CD14-positive monocyte (primary cell): ENCODE results near the gene MCM10. TPM values are rescaled to one million over a fixed set of nuclear protein-coding genes. Genes with fewer than 3 reads are reported as not detected.
A peak's percentile ranks its signal among the peaks of the same experiment; 100 is the strongest.

Source experiments
- DNase-seq, 3 donors: peaks; one replicate each; pipeline ENCODE4 v3.0.0-alpha.2; 2011 to 2022
- H2AFZ ChIP-seq: 2 replicates; pipeline ENCODE4 v1.6.0; 2012; ENCODE audit warnings: mild to moderate bottlenecking, low read depth, low read length, inconsistent platforms; ENCODE audit not compliant: insufficient read depth, poor library complexity, severe bottlenecking
- H3K27ac ChIP-seq, 2 donors: 1 replicate in 1 of 2; 2 replicates in 1 of 2; pipeline ENCODE4 v1.5.1; 2012 to 2013; ENCODE audit warnings: low read length in 2 of 2, control low read depth in 1 of 2, inconsistent platforms in 1 of 2, low read depth in 1 of 2, mild to moderate bottlenecking in 1 of 2
- H3K27me3 ChIP-seq, 2 donors: one replicate each; pipeline versions ENCODE4 v1.6.0 to v1.6.1; 2011 to 2013; ENCODE audit warnings: low read length in 2 of 2; ENCODE audit not compliant: control insufficient read depth in 2 of 2, insufficient read depth in 2 of 2
- H3K36me3 ChIP-seq, 2 donors: replicated peaks in 1 of 2; 1 replicate in 1 of 2; 2 replicates in 1 of 2; pipeline versions ENCODE4 v1.5.1 to v1.6.1; 2012 to 2013; ENCODE audit warnings: low read length in 2 of 2, control low read depth in 1 of 2, inconsistent platforms in 1 of 2, mild to moderate bottlenecking in 1 of 2; ENCODE audit not compliant: insufficient read depth in 2 of 2, control insufficient read depth in 1 of 2
- H3K4me1 ChIP-seq, 2 donors: 1 replicate in 1 of 2; 2 replicates in 1 of 2; pipeline versions ENCODE4 v1.5.1 to v1.6.1; 2012 to 2013; ENCODE audit warnings: low read length in 2 of 2, control low read depth in 1 of 2, inconsistent platforms in 1 of 2, mild to moderate bottlenecking in 1 of 2, moderate library complexity in 1 of 2; ENCODE audit not compliant: insufficient read depth in 2 of 2, control insufficient read depth in 1 of 2
- H3K4me2 ChIP-seq: replicated peaks from 2 replicates; pipeline ENCODE3; 2012; ENCODE audit warnings: low read length, moderate library complexity, mild to moderate bottlenecking; ENCODE audit not compliant: poor library complexity, severe bottlenecking; ENCODE audit errors: extremely low read depth
- H3K4me3 ChIP-seq, 3 experiments: fragments of 200-600 bp in 1 of 3; sonication (generic) in 1 of 3; replicated peaks in 1 of 3; 1 replicate in 2 of 3; 2 replicates in 1 of 3; pipeline ENCODE4 v1.5.1; 2011 to 2013; ENCODE audit warnings: low read length in 3 of 3, mild to moderate bottlenecking in 3 of 3, control low read depth in 2 of 3, low read depth in 2 of 3, inconsistent platforms in 1 of 3, moderate library complexity in 1 of 3
- H3K79me2 ChIP-seq: 2 replicates; pipeline ENCODE4 v1.6.0; 2012; ENCODE audit warnings: mild to moderate bottlenecking, control low read depth, inconsistent platforms, low read length, moderate library complexity; ENCODE audit not compliant: insufficient read depth
- H3K9ac ChIP-seq: 2 replicates; pipeline ENCODE4 v1.6.0; 2017; ENCODE audit warnings: low read length, mild to moderate bottlenecking; ENCODE audit not compliant: insufficient read depth, poor library complexity, severe bottlenecking
- H3K9me3 ChIP-seq, 2 donors: replicated peaks in 1 of 2; 1 replicate in 1 of 2; 2 replicates in 1 of 2; pipeline versions ENCODE4 v1.5.1 to v1.6.1; 2012 to 2013; ENCODE audit warnings: low read length in 2 of 2, control low read depth in 1 of 2; ENCODE audit not compliant: control insufficient read depth in 1 of 2, insufficient read depth in 1 of 2
- H4K20me1 ChIP-seq: 2 replicates; pipeline ENCODE4 v1.6.0; 2012; ENCODE audit warnings: mild to moderate bottlenecking, low read length, control low read depth, moderate library complexity; ENCODE audit not compliant: insufficient read depth
- H3K27ac Mint-ChIP-seq, 7 donors: one replicate each; pipeline ENCODE4 v1.8.0; 2020; ENCODE audit warnings: mild to moderate bottlenecking in 7 of 7, mixed read lengths in 7 of 7, moderate library complexity in 6 of 7, inconsistent platforms in 2 of 7
- H3K27me3 Mint-ChIP-seq, 3 donors: one replicate each; pipeline ENCODE4 v1.8.0; 2021 to 2022; ENCODE audit warnings: low read depth in 3 of 3, mild to moderate bottlenecking in 3 of 3, mixed read lengths in 3 of 3, moderate library complexity in 3 of 3, inconsistent platforms in 1 of 3
- H3K36me3 Mint-ChIP-seq, 2 donors: one replicate each; pipeline ENCODE4 v1.8.0; 2020; ENCODE audit warnings: mixed read lengths in 2 of 2, inconsistent platforms in 1 of 2, mild to moderate bottlenecking in 1 of 2
- H3K4me1 Mint-ChIP-seq: one replicate; pipeline ENCODE4 v1.8.0; 2020; ENCODE audit warnings: mild to moderate bottlenecking, mixed read lengths
- H3K4me3 Mint-ChIP-seq, 2 donors: one replicate each; pipeline ENCODE4 v1.8.0; 2020; ENCODE audit warnings: mild to moderate bottlenecking in 2 of 2, mixed read lengths in 2 of 2, moderate library complexity in 1 of 2
- H3K9me3 Mint-ChIP-seq, 7 donors: one replicate each; pipeline ENCODE4 v1.8.0; 2020 to 2022; ENCODE audit warnings: mixed read lengths in 7 of 7, mild to moderate bottlenecking in 6 of 7, moderate library complexity in 6 of 7, inconsistent platforms in 2 of 7
- CTCF ChIP-seq: fragments of 200-600 bp; IDR thresholded peaks from one replicate; pipeline ENCODE4 v1.8.0; 2022; ENCODE audit warnings: antibody characterized with exemption, mild to moderate bottlenecking
- WGBS: methylation state at CpG from one replicate; pipeline ENCODE4 v1.1.5; 2013; ENCODE audit warnings: missing lambda C conversion rate; ENCODE audit not compliant: insufficient coverage; 5-methylcytosine and 5-hydroxymethylcytosine counted together
- intact Hi-C, 2 donors: fragments of 100-400 bp; cut with micrococcal nuclease; formaldehyde crosslinking; loops; one replicate each; pipeline versions ENCODE4 v1.15.0 to v1.15.1; 2023
- polyA plus RNA-seq, 3 donors: library from polyadenylated mRNA; depleted of rRNA in 1 of 3; unstranded in 2 of 3; stranded (reverse) in 1 of 3; fragments of 300-500 nt in 2 of 3; fragments of >200 nt in 1 of 3; fragmentation: Illumina TruSeq in 2 of 3; gene quantifications; 1 replicate in 2 of 3; 2 replicates in 1 of 3; pipeline ENCODE4 v1.2.3, GENCODE V29; 2012 to 2021

Gene MCM10
- polyA plus RNA-seq, 3 donors = not detected

DNA sequence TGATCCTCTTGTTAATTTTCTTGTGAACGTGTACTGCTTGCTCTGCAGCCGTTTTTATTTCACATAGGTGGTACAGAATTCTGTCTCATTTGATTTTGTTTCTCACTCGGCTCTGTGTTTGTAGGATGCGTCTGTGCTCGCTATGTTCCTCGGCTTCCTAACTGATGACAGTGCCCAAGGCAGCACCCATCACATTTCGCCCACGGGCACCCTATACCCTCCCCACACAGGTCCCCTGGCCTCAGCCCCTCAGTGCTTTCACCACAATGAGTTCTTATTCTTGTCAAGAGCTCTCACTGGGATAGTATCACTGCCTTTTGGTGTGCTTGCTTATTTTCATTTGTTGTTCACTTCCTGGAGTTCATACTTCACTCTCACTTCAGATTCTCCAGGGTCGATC is 44.7 kb downstream of the MCM10 start:
- H3K27me3 Mint-ChIP-seq = no peaks in the 10 kb centered on the region
- H3K27ac Mint-ChIP-seq = peak overlapping the region in 1 of 7 donors; percentile 61
- no peak overlapping the region for H2AFZ ChIP-seq
- no peak for TF ChIP-seq CTCF
- no peaks in the 10 kb centered on the region for H3K4me1 Mint-ChIP-seq
- intact Hi-C loops = no loop called here
- WGBS = 100% methylated on average over 3 of the region's 9 CpGs
- no peak overlapping the region for H3K4me3 Mint-ChIP-seq
- H3K9me3 Mint-ChIP-seq = peaks cover 0 to 2% (median 0%) of the 10 kb centered on the region in 7 donors
- no peak overlapping the region for H3K4me3 ChIP-seq
- H3K27ac ChIP-seq = no peak overlapping the region
- no peak for DNase-seq
- no peaks in the 10 kb centered on the region for H3K27me3 ChIP-seq
- H3K79me2 ChIP-seq = no peaks in the 10 kb centered on the region
- peaks cover 49 to 79% of the 10 kb centered on the region in 2 donors for H3K36me3 Mint-ChIP-seq
- no peaks in the 10 kb centered on the region for H4K20me1 ChIP-seq
- no peak overlapping the region for H3K9ac ChIP-seq
- H3K36me3 ChIP-seq = peaks cover 14 to 54% of the 10 kb centered on the region in 2 donors
- H3K9me3 ChIP-seq = no peaks in the 10 kb centered on the region
- H3K4me1 ChIP-seq = no peaks in the 10 kb centered on the region
- no peak overlapping the region for H3K4me2 ChIP-seq

GRCh38 chr10:13206546-13207443 is 45.4 kb downstream of the MCM10 start:
- peaks cover 43 to 74% of the 10 kb centered on the region in 2 donors for H3K36me3 Mint-ChIP-seq
- WGBS = 100% methylated on average over 1 of the region's 5 CpGs
- no peaks in the 10 kb centered on the region for H3K9me3 ChIP-seq
- no peak overlapping the region for H3K4me2 ChIP-seq
- H3K4me3 ChIP-seq = no peak overlapping the region
- DNase-seq = no peak
- H3K27ac Mint-ChIP-seq = peak overlapping the region in 1 of 7 donors; percentile 32
- H3K27me3 Mint-ChIP-seq = no peaks in the 10 kb centered on the region
- no peak overlapping the region for H3K4me3 Mint-ChIP-seq
- intact Hi-C loops = no loop called here
- H4K20me1 ChIP-seq = no peaks in the 10 kb centered on the region
- H3K36me3 ChIP-seq = peaks cover 14 to 47% of the 10 kb centered on the region in 2 donors
- H3K9me3 Mint-ChIP-seq = peaks cover 0 to 2% (median 0%) of the 10 kb centered on the region in 7 donors
- no peaks in the 10 kb centered on the region for H3K4me1 Mint-ChIP-seq
- peak; percentile 26 for TF ChIP-seq CTCF
- no peaks in the 10 kb centered on the region for H3K79me2 ChIP-seq
- no peak overlapping the region for H2AFZ ChIP-seq
- no peaks in the 10 kb centered on the region for H3K4me1 ChIP-seq
- H3K9ac ChIP-seq = no peak overlapping the region
- no peaks in the 10 kb centered on the region for H3K27me3 ChIP-seq
- no peak overlapping the region for H3K27ac ChIP-seq
